Measurements from ENCODE around the gene OR1A1.

The OR1A1 gene

DNA sequence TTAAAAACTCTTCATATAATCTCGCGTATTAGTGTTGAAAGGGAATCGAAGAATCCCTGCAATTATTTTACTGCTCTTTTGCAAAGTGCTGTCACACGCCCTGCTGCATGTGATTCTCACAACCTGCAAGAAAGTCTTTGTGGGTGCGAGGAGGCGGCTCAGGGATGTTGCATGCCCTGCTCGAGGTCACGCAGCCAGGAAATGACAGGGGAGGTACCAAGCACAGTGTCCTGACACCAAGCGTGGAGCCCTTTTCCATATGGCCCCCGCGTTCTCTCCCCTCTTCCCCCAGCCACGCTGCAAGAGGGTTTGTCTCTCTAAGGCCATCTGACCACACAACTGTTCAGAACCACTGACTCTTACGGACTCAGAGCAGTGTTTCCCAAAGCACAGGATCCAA lies 53.1 kb downstream of the OR1A1 start:
- DNase-seq (ENCODE audit: low read depth), result no peak
- H3K4me3 ChIP-seq (ENCODE audit: low read depth, low read length), result no peak overlapping the region
- TF ChIP-seq, protein P1, sequence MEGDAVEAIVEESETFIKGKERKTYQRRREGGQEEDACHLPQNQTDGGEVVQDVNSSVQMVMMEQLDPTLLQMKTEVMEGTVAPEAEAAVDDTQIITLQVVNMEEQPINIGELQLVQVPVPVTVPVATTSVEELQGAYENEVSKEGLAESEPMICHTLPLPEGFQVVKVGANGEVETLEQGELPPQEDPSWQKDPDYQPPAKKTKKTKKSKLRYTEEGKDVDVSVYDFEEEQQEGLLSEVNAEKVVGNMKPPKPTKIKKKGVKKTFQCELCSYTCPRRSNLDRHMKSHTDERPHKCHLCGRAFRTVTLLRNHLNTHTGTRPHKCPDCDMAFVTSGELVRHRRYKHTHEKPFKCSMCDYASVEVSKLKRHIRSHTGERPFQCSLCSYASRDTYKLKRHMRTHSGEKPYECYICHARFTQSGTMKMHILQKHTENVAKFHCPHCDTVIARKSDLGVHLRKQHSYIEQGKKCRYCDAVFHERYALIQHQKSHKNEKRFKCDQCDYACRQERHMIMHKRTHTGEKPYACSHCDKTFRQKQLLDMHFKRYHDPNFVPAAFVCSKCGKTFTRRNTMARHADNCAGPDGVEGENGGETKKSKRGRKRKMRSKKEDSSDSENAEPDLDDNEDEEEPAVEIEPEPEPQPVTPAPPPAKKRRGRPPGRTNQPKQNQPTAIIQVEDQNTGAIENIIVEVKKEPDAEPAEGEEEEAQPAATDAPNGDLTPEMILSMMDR (IDR thresholded peaks at IDR 0.05; ENCODE audit: control insufficient read depth, extremely low read depth, insufficient read depth), result no peak

All from LNCaP clone FGC (cell line).